Dendritic cell treated with granulocyte-macrophage colony-stimulating factor and Interleukin-4, amounts not matched to agents 40 ng/mL and 50 ng/mL, for 4 days (primary cell): ENCODE results near the gene TESK2.
"Not testable (repeated sequence)": the region's sequence is repeated elsewhere in the genome, so short reads cannot be mapped to it uniquely, and the experiment has no call there.

Experiments used
- H3K27ac Mint-ChIP-seq: one replicate; pipeline ENCODE4 v1.8.0; 2022; ENCODE audit warnings: mild to moderate bottlenecking, mixed read lengths
- H3K27me3 Mint-ChIP-seq: one replicate; pipeline ENCODE4 v1.8.0; 2022; ENCODE audit warnings: mild to moderate bottlenecking, mixed read lengths
- H3K36me3 Mint-ChIP-seq: one replicate; pipeline ENCODE4 v1.8.0; 2022; ENCODE audit warnings: low read depth, mixed read lengths
- H3K4me1 Mint-ChIP-seq: one replicate; pipeline ENCODE4 v1.8.0; 2022; ENCODE audit warnings: low read depth, mixed read lengths
- H3K4me3 Mint-ChIP-seq: one replicate; pipeline ENCODE4 v1.8.0; 2022; ENCODE audit warnings: mild to moderate bottlenecking, moderate library complexity, mixed read lengths
- H3K9me3 Mint-ChIP-seq: one replicate; pipeline ENCODE4 v1.8.0; 2022; ENCODE audit warnings: mixed read lengths
- intact Hi-C: fragments of 100-400 bp; cut with micrococcal nuclease; formaldehyde crosslinking; loops from one replicate; pipeline ENCODE4 v1.15.0; 2022

The TESK2 gene

GRCh38 chr1:45474194-45474593 lies 16.8 kb downstream of the TESK2 start:
- H3K9me3 Mint-ChIP-seq, H3K4me1 Mint-ChIP-seq, H3K36me3 Mint-ChIP-seq, intact Hi-C loops, H3K4me3 Mint-ChIP-seq, H3K27me3 Mint-ChIP-seq, H3K27ac Mint-ChIP-seq: not testable (repeated sequence)

- Mint-ChIP-seq H3K27me3 (no peaks in the 10 kb centered on the region), H3K4me3 (no peak overlapping the region), H3K27ac (no peak overlapping the region), H3K9me3 (no peaks in the 10 kb centered on the region), H3K36me3 (no peaks in the 10 kb centered on the region), H3K4me1 (no peaks in the 10 kb centered on the region)
- intact Hi-C loops: no loop called here
Measured at GRCh38 chr1:45473302-45473701, 17.7 kb downstream of the TESK2 start.

- no peak overlapping the region for H3K4me3 Mint-ChIP-seq
- no peaks in the 10 kb centered on the region for H3K36me3 Mint-ChIP-seq
- intact Hi-C loops: no loop called here
- H3K27me3 Mint-ChIP-seq: no peaks in the 10 kb centered on the region
- H3K9me3 Mint-ChIP-seq: no peaks in the 10 kb centered on the region
- no peaks in the 10 kb centered on the region for H3K4me1 Mint-ChIP-seq
- no peak overlapping the region for H3K27ac Mint-ChIP-seq
Measured at GRCh38 chr1:45470306-45470798, 20.6 kb downstream of the TESK2 start.

- H3K4me3 Mint-ChIP-seq, intact Hi-C loops: not testable (repeated sequence)
Measured at GRCh38 chr1:45467353-45467752, 23.6 kb downstream of the TESK2 start.

GRCh38 chr1:45465277-45465676 lies 25.7 kb downstream of the TESK2 start:
- no peak overlapping the region for H3K27ac Mint-ChIP-seq
- no peaks in the 10 kb centered on the region for H3K36me3 Mint-ChIP-seq
- no peak overlapping the region for H3K4me3 Mint-ChIP-seq
- no peaks in the 10 kb centered on the region for H3K27me3 Mint-ChIP-seq
- H3K4me1 Mint-ChIP-seq: no peaks in the 10 kb centered on the region
- H3K9me3 Mint-ChIP-seq: no peaks in the 10 kb centered on the region
- intact Hi-C loops: no loop called here

More at GRCh38 chr1:45467353-45467752, 23.6 kb downstream of the TESK2 start:
- not testable (repeated sequence) for H3K4me1 Mint-ChIP-seq, H3K27me3 Mint-ChIP-seq, H3K36me3 Mint-ChIP-seq, H3K27ac Mint-ChIP-seq, H3K9me3 Mint-ChIP-seq

GRCh38 chr1:45458894-45459293 lies 32.1 kb downstream of the TESK2 start:
- H3K4me1 Mint-ChIP-seq: no peaks in the 10 kb centered on the region
- no peak overlapping the region for H3K27ac Mint-ChIP-seq
- intact Hi-C loops: no loop called here
- no peaks in the 10 kb centered on the region for H3K9me3 Mint-ChIP-seq
- H3K27me3 Mint-ChIP-seq: no peaks in the 10 kb centered on the region
- no peak overlapping the region for H3K4me3 Mint-ChIP-seq
- no peaks in the 10 kb centered on the region for H3K36me3 Mint-ChIP-seq

- H3K4me1 Mint-ChIP-seq: no peaks in the 10 kb centered on the region
- intact Hi-C loops: no loop called here
- H3K4me3 Mint-ChIP-seq: no peak overlapping the region
- no peaks in the 10 kb centered on the region for H3K36me3 Mint-ChIP-seq
- H3K9me3 Mint-ChIP-seq: no peaks in the 10 kb centered on the region
- no peak overlapping the region for H3K27ac Mint-ChIP-seq
- H3K27me3 Mint-ChIP-seq: no peaks in the 10 kb centered on the region
Measured at GRCh38 chr1:45456531-45456930, 34.4 kb downstream of the TESK2 start.

GRCh38 chr1:45455162-45455561 lies 35.8 kb downstream of the TESK2 start:
- Mint-ChIP-seq H3K4me1 (no peaks in the 10 kb centered on the region), H3K27me3 (no peaks in the 10 kb centered on the region), H3K4me3 (no peak overlapping the region), H3K36me3 (no peaks in the 10 kb centered on the region), H3K27ac (no peak overlapping the region), H3K9me3 (no peaks in the 10 kb centered on the region)
- intact Hi-C loops: no loop called here

- no peak overlapping the region for H3K4me3 Mint-ChIP-seq
- no peaks in the 10 kb centered on the region for H3K36me3 Mint-ChIP-seq
- H3K27me3 Mint-ChIP-seq: no peaks in the 10 kb centered on the region
- intact Hi-C loops: no loop called here
- H3K27ac Mint-ChIP-seq: no peak overlapping the region
- H3K4me1 Mint-ChIP-seq: no peaks in the 10 kb centered on the region
- no peaks in the 10 kb centered on the region for H3K9me3 Mint-ChIP-seq
Measured at GRCh38 chr1:45454464-45454863, 36.5 kb downstream of the TESK2 start.

GRCh38 chr1:45452503-45452902 lies 38.5 kb downstream of the TESK2 start:
- H3K4me3 Mint-ChIP-seq: no peak overlapping the region
- no peaks in the 10 kb centered on the region for H3K27me3 Mint-ChIP-seq
- H3K4me1 Mint-ChIP-seq: no peaks in the 10 kb centered on the region
- H3K9me3 Mint-ChIP-seq: no peaks in the 10 kb centered on the region
- no peaks in the 10 kb centered on the region for H3K36me3 Mint-ChIP-seq
- intact Hi-C loops: no loop called here
- no peak overlapping the region for H3K27ac Mint-ChIP-seq

GRCh38 chr1:45448357-45448756 lies 42.6 kb downstream of the TESK2 start:
- H3K4me1 Mint-ChIP-seq: no peaks in the 10 kb centered on the region
- H3K27ac Mint-ChIP-seq: no peak overlapping the region
- H3K4me3 Mint-ChIP-seq: no peak overlapping the region
- H3K36me3 Mint-ChIP-seq: no peaks in the 10 kb centered on the region
- H3K9me3 Mint-ChIP-seq: no peaks in the 10 kb centered on the region
- H3K27me3 Mint-ChIP-seq: no peaks in the 10 kb centered on the region
- intact Hi-C loops: no loop called here

GRCh38 chr1:45446950-45447672 lies 43.9 kb downstream of the TESK2 start:
- intact Hi-C loops: no loop called here
- no peak overlapping the region for H3K27ac Mint-ChIP-seq
- H3K4me3 Mint-ChIP-seq: no peak overlapping the region
- peaks cover 7% of the 10 kb centered on the region for H3K4me1 Mint-ChIP-seq
- H3K36me3 Mint-ChIP-seq: no peaks in the 10 kb centered on the region
- no peaks in the 10 kb centered on the region for H3K9me3 Mint-ChIP-seq
- no peaks in the 10 kb centered on the region for H3K27me3 Mint-ChIP-seq

- intact Hi-C loops: no loop called here
- no peak overlapping the region for H3K27ac Mint-ChIP-seq
Measured at GRCh38 chr1:45446530-45446929, 44.4 kb downstream of the TESK2 start.

GRCh38 chr1:45444609-45445131 lies 46.3 kb downstream of the TESK2 start:
- Mint-ChIP-seq H3K4me1 (peaks cover 7% of the 10 kb centered on the region), H3K27ac (no peak overlapping the region), H3K9me3 (no peaks in the 10 kb centered on the region), H3K36me3 (no peaks in the 10 kb centered on the region), H3K27me3 (no peaks in the 10 kb centered on the region), H3K4me3 (no peak overlapping the region)
- intact Hi-C loops: no loop called here

More at GRCh38 chr1:45446530-45446929, 44.4 kb downstream of the TESK2 start:
- peaks cover 7% of the 10 kb centered on the region for H3K4me1 Mint-ChIP-seq
- no peaks in the 10 kb centered on the region for H3K27me3 Mint-ChIP-seq
- H3K9me3 Mint-ChIP-seq: no peaks in the 10 kb centered on the region
- H3K4me3 Mint-ChIP-seq: no peak overlapping the region
- H3K36me3 Mint-ChIP-seq: no peaks in the 10 kb centered on the region
